IPS-20b (cell line): ENCODE measurements around the gene KIF18B.

Experiments
- H3K27ac ChIP-seq: one replicate; pipeline ENCODE4 v1.5.1; 2013; ENCODE audit warnings: low read length
- H3K27me3 ChIP-seq: 2 replicates; pipeline ENCODE4 v1.6.1; 2013; ENCODE audit warnings: mild to moderate bottlenecking, low read length, inconsistent platforms; ENCODE audit not compliant: insufficient read depth
- H3K36me3 ChIP-seq: 2 replicates; pipeline ENCODE4 v1.6.1; 2013; ENCODE audit warnings: low read depth, mild to moderate bottlenecking, inconsistent platforms, low read length, moderate library complexity; ENCODE audit not compliant: insufficient read depth
- H3K4me1 ChIP-seq: 2 replicates; pipeline ENCODE4 v1.6.1; 2013; ENCODE audit warnings: mild to moderate bottlenecking, control low read depth, inconsistent platforms, low read length, moderate library complexity; ENCODE audit not compliant: insufficient read depth
- H3K4me3 ChIP-seq: 2 replicates; pipeline ENCODE4 v1.5.1; 2013; ENCODE audit warnings: mild to moderate bottlenecking, low read length, inconsistent platforms
- H3K9ac ChIP-seq: 2 replicates; pipeline ENCODE4 v1.6.1; 2013; ENCODE audit warnings: low read depth, mild to moderate bottlenecking, inconsistent platforms, low read length, moderate library complexity
- H3K9me3 ChIP-seq: 2 replicates; pipeline ENCODE4 v1.6.1; 2013; ENCODE audit warnings: mild to moderate bottlenecking, low read depth, low read length, inconsistent platforms; ENCODE audit not compliant: insufficient read depth

The KIF18B gene

DNA sequence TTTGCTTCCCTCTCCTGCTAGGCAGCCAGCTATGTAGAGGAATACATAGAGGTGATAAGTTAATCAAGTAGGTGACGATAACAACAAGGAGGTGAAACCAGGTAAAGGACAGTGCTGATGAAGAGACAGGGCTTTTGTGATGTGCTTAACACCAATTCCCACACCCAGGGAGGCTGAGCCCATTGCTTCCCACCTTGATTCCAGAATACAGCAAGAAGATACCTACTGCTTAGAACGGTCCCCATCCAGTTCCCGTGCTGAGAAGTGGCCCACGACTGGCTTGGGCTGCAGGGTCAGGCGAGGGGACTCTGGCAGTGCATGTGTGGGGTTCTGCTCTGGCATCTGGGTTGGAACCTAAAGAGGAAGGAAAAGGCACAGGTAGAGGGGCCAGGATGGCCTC, 16.2 kb downstream of the KIF18B start:
- Histone ChIP-seq H3K4me3 (no peak overlapping the region), H3K4me1 (no peaks in the 10 kb centered on the region), H3K9ac (no peak overlapping the region), H3K36me3 (peaks cover 97% of the 10 kb centered on the region), H3K27ac (no peak overlapping the region), H3K27me3 (no peaks in the 10 kb centered on the region), H3K9me3 (no peaks in the 10 kb centered on the region)

- no peak overlapping the region for H3K9ac ChIP-seq
- no peak overlapping the region for H3K27ac ChIP-seq
- no peaks in the 10 kb centered on the region for H3K27me3 ChIP-seq
- H3K9me3 ChIP-seq: no peaks in the 10 kb centered on the region
- H3K36me3 ChIP-seq: peaks cover 99% of the 10 kb centered on the region
- no peaks in the 10 kb centered on the region for H3K4me1 ChIP-seq
- H3K4me3 ChIP-seq: no peak overlapping the region
These were observed 16.9 kb downstream of the KIF18B start for GRCh38 chr17:44930667-44931066.

DNA sequence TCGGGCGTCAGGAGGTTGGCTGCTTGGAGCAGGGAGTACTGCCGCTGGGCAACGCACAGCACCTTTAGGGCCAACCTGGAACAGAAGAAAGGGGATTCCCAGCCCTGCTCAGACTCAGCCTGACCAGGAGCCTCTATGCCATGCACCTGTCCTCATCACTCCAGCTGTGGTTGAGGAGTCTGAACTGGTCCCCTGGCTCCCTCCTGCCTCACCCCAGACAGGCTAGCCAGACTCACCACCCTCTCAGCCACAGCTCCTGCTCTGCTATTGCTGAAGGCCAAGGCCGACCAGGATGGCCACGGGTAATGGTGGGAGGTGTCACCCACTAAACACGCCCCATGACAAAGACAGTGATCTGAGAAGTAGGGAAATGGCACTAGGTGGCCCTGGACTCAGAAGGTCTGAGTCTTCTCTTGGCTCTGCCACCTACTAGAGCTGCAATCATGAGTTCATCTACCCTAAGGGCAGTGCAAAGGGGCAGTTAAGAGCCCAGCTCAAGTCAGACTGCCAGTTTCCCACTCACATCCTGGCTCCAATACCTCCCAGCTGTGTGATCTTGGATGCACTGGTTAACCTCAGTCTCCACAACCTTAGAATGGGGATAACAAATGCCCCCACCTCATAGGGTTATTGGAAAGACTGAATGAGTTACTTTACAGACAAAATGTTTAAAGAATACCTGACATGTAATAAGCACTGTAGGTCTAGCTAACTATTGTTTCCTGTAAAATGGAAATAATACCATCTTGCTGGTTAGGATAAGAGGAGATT, 18.4 kb downstream of the KIF18B start:
- H3K9ac ChIP-seq: no peak overlapping the region
- peaks cover 85% of the 10 kb centered on the region for H3K36me3 ChIP-seq
- no peaks in the 10 kb centered on the region for H3K4me1 ChIP-seq

GRCh38 chr17:44928136-44928535, 19.4 kb downstream of the KIF18B start:
- no peak overlapping the region for H3K9ac ChIP-seq
- H3K27me3 ChIP-seq: no peaks in the 10 kb centered on the region
- peaks cover 76% of the 10 kb centered on the region for H3K36me3 ChIP-seq
- no peaks in the 10 kb centered on the region for H3K9me3 ChIP-seq
- no peaks in the 10 kb centered on the region for H3K4me1 ChIP-seq
- H3K27ac ChIP-seq: no peak overlapping the region
- no peak overlapping the region for H3K4me3 ChIP-seq

More for the DNA sequence above, 18.4 kb downstream of the KIF18B start:
- H3K27me3 ChIP-seq: no peaks in the 10 kb centered on the region
- H3K27ac ChIP-seq: no peak overlapping the region
- H3K4me3 ChIP-seq: no peak overlapping the region
- no peaks in the 10 kb centered on the region for H3K9me3 ChIP-seq

- H3K36me3 ChIP-seq: peaks cover 72% of the 10 kb centered on the region
These were observed 19.9 kb downstream of the KIF18B start for GRCh38 chr17:44927696-44928095.

DNA sequence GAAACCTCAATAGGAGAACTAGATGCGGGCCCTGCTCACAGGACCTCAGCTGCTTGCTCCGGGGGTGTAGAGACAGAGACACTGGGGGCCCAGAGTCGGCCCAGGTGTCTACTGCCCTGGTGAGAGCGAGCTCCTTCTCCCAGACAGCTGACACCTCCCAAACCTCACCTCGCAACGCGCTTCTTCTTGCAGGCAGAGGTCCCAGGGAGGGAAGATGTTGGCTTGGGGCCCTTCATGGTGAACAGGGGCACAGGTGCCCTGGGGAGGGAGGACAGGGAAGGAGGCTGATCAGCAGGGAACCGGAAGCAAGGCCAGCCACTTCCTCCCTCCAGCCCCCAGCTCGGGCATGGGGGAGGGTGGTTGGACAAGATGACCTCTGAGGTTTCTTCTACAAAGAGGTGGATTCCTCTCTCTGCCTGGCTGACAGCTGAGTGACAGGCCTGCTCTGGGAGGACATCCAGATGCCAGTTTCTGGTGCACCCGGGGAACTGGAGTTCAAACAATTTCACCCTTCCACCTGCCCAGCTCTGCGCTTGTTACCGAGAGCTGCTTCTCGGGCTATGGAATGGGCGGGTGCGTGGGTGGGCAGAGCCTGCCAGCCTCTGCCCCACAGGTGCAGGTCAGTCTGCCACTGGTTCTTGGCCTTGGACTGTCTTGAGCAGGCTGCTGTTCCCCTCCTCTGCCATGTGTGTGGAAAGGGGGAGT, 20.6 kb downstream of the KIF18B start:
- Histone ChIP-seq H3K36me3 (peaks cover 65% of the 10 kb centered on the region), H3K4me3 (no peak overlapping the region), H3K9me3 (no peaks in the 10 kb centered on the region), H3K27me3 (no peaks in the 10 kb centered on the region), H3K4me1 (no peaks in the 10 kb centered on the region), H3K9ac (no peak overlapping the region), H3K27ac (no peak overlapping the region)

More at GRCh38 chr17:44927696-44928095, 19.9 kb downstream of the KIF18B start:
- H3K9me3 ChIP-seq: no peaks in the 10 kb centered on the region
- no peak overlapping the region for H3K27ac ChIP-seq
- H3K4me3 ChIP-seq: no peak overlapping the region
- H3K9ac ChIP-seq: no peak overlapping the region
- no peaks in the 10 kb centered on the region for H3K4me1 ChIP-seq
- no peaks in the 10 kb centered on the region for H3K27me3 ChIP-seq

- H3K9ac ChIP-seq: no peak overlapping the region
- H3K27ac ChIP-seq: no peak overlapping the region
- H3K27me3 ChIP-seq: peaks cover under 1% of the 10 kb centered on the region; the same call in 1 of the 2 replicates
- H3K4me3 ChIP-seq: no peak overlapping the region
- peaks cover 5% of the 10 kb centered on the region; the same call in 1 of the 2 replicates for H3K4me1 ChIP-seq
- H3K9me3 ChIP-seq: no peaks in the 10 kb centered on the region
- H3K36me3 ChIP-seq: peaks cover 55% of the 10 kb centered on the region
These were observed 21.6 kb downstream of the KIF18B start for GRCh38 chr17:44925731-44926697.

- Histone ChIP-seq H3K9me3 (no peaks in the 10 kb centered on the region), H3K4me3 (no peak overlapping the region), H3K9ac (no peak overlapping the region), H3K27me3 (peaks cover 10% of the 10 kb centered on the region), H3K4me1 (peaks cover 10% of the 10 kb centered on the region; the same call in 1 of the 2 replicates), H3K36me3 (peaks cover 36% of the 10 kb centered on the region), H3K27ac (no peak overlapping the region)
These were observed 23.4 kb downstream of the KIF18B start for GRCh38 chr17:44924107-44924544.

GRCh38 chr17:44922746-44923470, 24.7 kb downstream of the KIF18B start:
- Histone ChIP-seq H3K27ac (no peak overlapping the region), H3K27me3 (peaks cover 10% of the 10 kb centered on the region)

DNA sequence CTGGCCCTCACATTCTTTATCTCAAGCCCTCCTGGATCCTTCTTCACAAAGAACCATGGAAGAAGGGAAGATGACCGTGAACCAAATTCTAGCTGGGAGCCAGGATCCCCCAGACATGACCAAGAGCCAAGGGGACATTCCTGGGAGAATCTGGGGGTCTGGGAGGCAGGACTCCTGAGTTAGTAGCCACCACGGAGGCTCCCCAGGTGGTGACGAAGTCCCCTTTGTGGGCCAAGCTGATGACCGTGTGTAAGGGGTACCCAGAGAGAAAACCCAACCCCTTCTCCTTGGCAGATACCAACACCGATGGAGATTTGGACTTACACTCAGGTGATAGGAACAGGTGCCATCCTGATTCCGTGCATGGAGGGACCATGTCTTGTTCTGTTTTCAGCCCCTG, 25.4 kb downstream of the KIF18B start:
- H3K4me1 ChIP-seq: peaks cover 10% of the 10 kb centered on the region; the same call in 1 of the 2 replicates
- H3K36me3 ChIP-seq: peaks cover 16% of the 10 kb centered on the region
- H3K9me3 ChIP-seq: no peaks in the 10 kb centered on the region
- no peak overlapping the region for H3K9ac ChIP-seq
- no peak overlapping the region for H3K27ac ChIP-seq
- peaks cover 10% of the 10 kb centered on the region for H3K27me3 ChIP-seq
- H3K4me3 ChIP-seq: no peak overlapping the region

More at GRCh38 chr17:44922746-44923470, 24.7 kb downstream of the KIF18B start:
- Histone ChIP-seq H3K4me3 (no peak overlapping the region), H3K9me3 (no peaks in the 10 kb centered on the region), H3K9ac (no peak overlapping the region), H3K36me3 (peaks cover 24% of the 10 kb centered on the region), H3K4me1 (peaks cover 10% of the 10 kb centered on the region; the same call in 1 of the 2 replicates)
